GM12878 (cell line): ENCODE data around the gene SEMA4F. TPM values are rescaled to one million over a fixed set of nuclear protein-coding genes. Genes with fewer than 3 reads are reported as not detected.
A peak's percentile ranks its signal among the peaks of the same experiment; 100 is the strongest.

ENCODE experiments used
- ATAC-seq: fragments of 200-7000 bp; cut with Tn5 transposase; 3 replicates; pipeline ENCODE4 v1.9.1; 2020; ENCODE audit warnings: mild to moderate bottlenecking, moderate library complexity
- BruUV-seq: library from RNA; stranded (reverse); fragments of 400-500 nt; replicated peaks from 2 replicates; lab custom pipeline; 2021; lab: Mats Ljungman, UMichigan
- CTCF ChIA-PET: fragments of 300-600 bp; sonication (Branson Sonifier 250); formaldehyde crosslinking; extraction: SDS; loops from one replicate; lab custom pipeline; 2021; ENCODE audit warnings: inconsistent platforms; lab: Yijun Ruan, JAX
- POLR2A ChIA-PET: fragments of 350-600 bp; formaldehyde crosslinking; extraction: SDS; loops from one replicate; lab custom pipeline; 2021; ENCODE audit warnings: inconsistent platforms; lab: Charles Lee
- RAD21 ChIA-PET: fragments of 300-600 bp; sonication (Branson Sonifier 250); formaldehyde crosslinking; loops from one replicate; lab custom pipeline; 2023; ENCODE audit warnings: antibody characterized with exemption; ENCODE audit not compliant: unreplicated experiment; lab: Charles Lee
- SMC1A ChIA-PET: fragments of 300-600 bp; sonication (Branson Sonifier 250); formaldehyde crosslinking; loops from one replicate; lab custom pipeline; 2023; ENCODE audit not compliant: unreplicated experiment, uncharacterized antibody; lab: Charles Lee
- DNase-seq: peaks from one replicate; pipeline ENCODE4 v3.0.0-alpha.2; 2011; ENCODE audit warnings: low read depth, low spot score
- FAIRE-seq: peaks from 3 replicates; lab custom pipeline; 2011; peaks lifted over from hg19 to GRCh38; lab: Jason Lieb, UNC
- H2AFZ ChIP-seq: 2 replicates; pipeline ENCODE4 v1.6.0; 2011; ENCODE audit warnings: low read depth, low read length, control low read depth; ENCODE audit not compliant: control insufficient read depth
- H3K27ac ChIP-seq: 2 replicates; pipeline ENCODE4 v1.5.1; 2011; ENCODE audit warnings: control low read depth; ENCODE audit not compliant: control insufficient read depth, insufficient read depth
- H3K27me3 ChIP-seq, 2 experiments: replicated peaks in 1 of 2; 2 replicates each; pipeline versions ENCODE4 v1.6.0 to v1.6.1; 2011; ENCODE audit warnings: low read length in 1 of 2; ENCODE audit not compliant: control insufficient read depth in 2 of 2, insufficient read depth in 2 of 2
- H3K36me3 ChIP-seq, 2 experiments: 2 replicates each; pipeline ENCODE4 v1.5.1; 2011; ENCODE audit warnings: low read length in 1 of 2; ENCODE audit not compliant: control insufficient read depth in 2 of 2, insufficient read depth in 2 of 2
- H3K4me1 ChIP-seq: 2 replicates; pipeline ENCODE4 v1.6.1; 2011; ENCODE audit warnings: mild to moderate bottlenecking, low read length, moderate library complexity, mixed read lengths; ENCODE audit not compliant: control insufficient read depth, insufficient read depth
- H3K4me2 ChIP-seq: 2 replicates; pipeline ENCODE4 v1.6.0; 2011; ENCODE audit warnings: control low read depth; ENCODE audit not compliant: control insufficient read depth, insufficient read depth
- H3K4me3 ChIP-seq: fragments of 200-600 bp; sonication (generic); 2 replicates; pipeline ENCODE4 v1.5.1; 2016
- H3K79me2 ChIP-seq: 2 replicates; pipeline ENCODE4 v1.6.0; 2011; ENCODE audit warnings: low read length; ENCODE audit not compliant: control insufficient read depth, insufficient read depth
- H3K9ac ChIP-seq: 2 replicates; pipeline ENCODE4 v1.8.0; 2011; ENCODE audit warnings: low read length, control low read depth, mixed read lengths; ENCODE audit not compliant: control insufficient read depth, insufficient read depth
- H3K9me3 ChIP-seq: replicated peaks from 3 replicates; pipeline ENCODE4 v1.5.1; 2011; ENCODE audit warnings: mild to moderate bottlenecking, low read length; ENCODE audit not compliant: control insufficient read depth, insufficient read depth
- H4K20me1 ChIP-seq: 2 replicates; pipeline ENCODE4 v1.6.0; 2011; ENCODE audit not compliant: control insufficient read depth, insufficient read depth
- MEF2B ChIP-seq: fragments of 450-650 bp; IDR thresholded peaks from 2 replicates; pipeline ENCODE4 v1.6.1; 2018; ENCODE audit warnings: mild to moderate bottlenecking, moderate library complexity; ENCODE audit not compliant: partially characterized antibody, poor library complexity, severe bottlenecking
- MTA2 ChIP-seq: fragments of 450-650 bp; IDR thresholded peaks from 2 replicates; pipeline ENCODE4 v1.6.1; 2016; ENCODE audit warnings: low read depth, mild to moderate bottlenecking, moderate library complexity
- NFXL1 ChIP-seq: fragments of 450-650 bp; IDR thresholded peaks from 2 replicates; pipeline ENCODE4 v1.6.1; 2017; ENCODE audit warnings: antibody characterized with exemption, mild to moderate bottlenecking, borderline replicate concordance
- NR2F1 ChIP-seq: fragments of 450-650 bp; conservative IDR thresholded peaks from 2 replicates; pipeline ENCODE4 v1.6.1; 2017; ENCODE audit warnings: mild to moderate bottlenecking
- PAX5 ChIP-seq: IDR thresholded peaks from 2 replicates; pipeline ENCODE4 v1.6.1; 2011; ENCODE audit warnings: low read depth, low read length, borderline replicate concordance
- POLR2A ChIP-seq: IDR thresholded peaks from 2 replicates; pipeline ENCODE4 v1.6.1; 2011; ENCODE audit warnings: low read depth, mild to moderate bottlenecking, low read length
- RB1 ChIP-seq: fragments of 450-650 bp; formaldehyde crosslinking; IDR thresholded peaks from 2 replicates; pipeline ENCODE4 v1.6.1; 2017; ENCODE audit warnings: mild to moderate bottlenecking, borderline replicate concordance
- RBBP5 ChIP-seq: fragments of 200-600 bp; sonication (generic); conservative IDR thresholded peaks from 2 replicates; pipeline ENCODE4 v1.6.1; 2016
- STAT1 ChIP-seq: fragments of 450-650 bp; conservative IDR thresholded peaks from 2 replicates; pipeline ENCODE4 v1.6.1; 2014; ENCODE audit warnings: antibody characterized with exemption, mild to moderate bottlenecking
- TARDBP ChIP-seq: IDR thresholded peaks from 2 replicates; pipeline ENCODE4 v1.6.1; 2016; ENCODE audit warnings: borderline replicate concordance
- ZNF217 ChIP-seq: fragments of 450-650 bp; IDR thresholded peaks from 2 replicates; pipeline ENCODE4 v1.6.1; 2017; ENCODE audit warnings: antibody characterized with exemption, mild to moderate bottlenecking
- WGBS: methylation state at CpG from one replicate; pipeline ENCODE4 v1.1.6; 2016; ENCODE audit warnings: low lambda C conversion rate; ENCODE audit not compliant: insufficient replicate concordance, insufficient coverage; ENCODE audit errors: missing lambda C conversion rate; 5-methylcytosine and 5-hydroxymethylcytosine counted together
- in situ Hi-C: fragments of 300-500 bp; cut with MboI; formaldehyde crosslinking; loops from 9 replicates; pipeline ENCODE4 v1.14.3; 2018; ENCODE audit warnings: mixed read lengths
- intact Hi-C: fragments of 100-400 bp; cut with micrococcal nuclease; formaldehyde crosslinking; loops from one replicate; pipeline ENCODE4 v1.14.2; 2022; ENCODE audit not compliant: unreplicated experiment
- polyA plus RNA-seq, 11 experiments: library from polyadenylated mRNA; depleted of rRNA in 4 of 11; unstranded in 6 of 11; stranded (reverse) in 5 of 11; fragments of >200 nt; fragmentation: Nextera tagmentation in 4 of 11; fragmentation: Illumina TruSeq in 1 of 11; extraction: Ambion mirVana in 4 of 11; extraction: Trizol in 1 of 11; gene quantifications; 1 replicate in 1 of 11; 2 replicates in 10 of 11; pipeline versions ENCODE4 v1.2.1 to v1.2.3, GENCODE V29; 2011 to 2016; ENCODE audit warnings: inconsistent platforms in 2 of 11, missing spikeins in 2 of 11, low read depth in 1 of 11
- total RNA-seq, 4 experiments: library from RNA; depleted of rRNA in 3 of 4; stranded (reverse); fragments of >200 nt in 3 of 4; fragmentation: Illumina TruSeq in 1 of 4; extraction: Trizol in 1 of 4; gene quantifications; 2 replicates each; pipeline versions ENCODE4 v1.2.1 to v1.2.3, GENCODE V29; 2013 to 2021
- TF ChIP-seq, protein P1 (sequence below): IDR thresholded peaks from 2 replicates; pipeline ENCODE4 v1.6.1; 2012; ENCODE audit warnings: improper control_type of control experiment, low read depth, low read length; ENCODE audit not compliant: insufficient replicate concordance

SEMA4F gene
- total and polyA plus RNA-seq, 10 of the 15 experiments (the other 5 are each of a cell fraction or from before 2014, with no cell fraction given), result 0.26 to 3.0 (median 2.1) TPM

DNA sequence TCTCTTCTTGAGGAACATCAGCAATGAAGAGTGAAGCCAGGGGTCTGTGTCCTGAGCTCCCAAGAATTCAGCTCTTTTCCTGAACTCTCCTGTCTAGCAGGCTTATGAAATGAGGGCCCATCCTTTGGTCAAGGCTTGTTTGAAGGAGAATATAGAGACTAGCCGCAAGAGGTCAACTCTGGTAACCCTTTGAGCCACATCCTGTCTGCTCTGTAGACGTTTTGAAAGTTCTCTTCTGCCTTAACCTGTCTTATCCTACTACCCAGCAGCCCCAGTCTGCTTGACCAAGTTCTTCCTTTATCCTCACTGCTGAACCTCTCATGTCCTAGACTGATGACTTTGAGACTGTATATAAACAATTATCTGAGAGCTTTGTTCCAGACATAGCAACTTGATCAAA, 5.4 kb downstream of the SEMA4F start:
- SMC1A ChIA-PET, result no interaction called here
- WGBS, result 53% methylated on average over 2 of the region's 2 CpGs
- FAIRE-seq, result no peak
- intact Hi-C loops, result no loop called here
- TF ChIP-seq NR2F1 (peak; percentile 84), MTA2 (no peak)
- Histone ChIP-seq H3K9me3 (no peaks in the 10 kb centered on the region), H3K4me1 (peaks cover 6% of the 10 kb centered on the region), H3K27me3 (no peaks in the 10 kb centered on the region), H3K27ac (no peak overlapping the region), H3K9ac (no peak overlapping the region), H3K4me3 (no peak overlapping the region), H4K20me1 (no peaks in the 10 kb centered on the region), H3K36me3 (no peaks in the 10 kb centered on the region), H3K79me2 (no peaks in the 10 kb centered on the region), H3K4me2 (no peak overlapping the region), H2AFZ (no peak overlapping the region)
- RAD21 ChIA-PET, result no interaction called here
- POLR2A ChIA-PET, result interaction anchor here (0.7 kb wide), 1 partner anchor 9 kb away, joined by 4 read pairs; no protein-coding TSS in a partner anchor
- BruUV-seq, result no TSS peak
- ATAC-seq, result no peak
- CTCF ChIA-PET, result no interaction called here
- DNase-seq, result no peak
- in situ Hi-C loops, result no loop called here

DNA sequence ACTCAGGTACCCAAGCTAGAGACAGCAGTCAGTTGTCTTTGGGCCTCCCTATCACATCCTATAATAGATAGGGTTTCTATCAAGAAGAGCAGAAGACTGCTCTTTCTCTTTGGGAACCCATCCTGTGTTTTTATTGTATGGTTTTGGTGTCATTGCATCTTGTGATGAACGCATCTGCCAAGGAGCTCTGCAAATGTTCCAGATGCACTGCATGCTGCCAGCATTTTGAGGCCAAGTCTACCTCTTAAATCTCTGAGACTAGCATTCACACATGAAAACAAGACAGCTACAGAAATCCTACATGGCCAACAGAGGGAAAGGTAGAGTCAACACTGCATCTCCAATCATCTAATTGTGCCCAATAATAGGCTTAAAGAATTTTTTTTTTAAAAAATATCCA, 14.0 kb downstream of the SEMA4F start:
- Histone ChIP-seq H3K27me3 (no peaks in the 10 kb centered on the region), H3K9me3 (no peaks in the 10 kb centered on the region), H3K9ac (no peak overlapping the region), H3K36me3 (no peaks in the 10 kb centered on the region), H3K4me2 (no peak overlapping the region), H3K4me3 (no peak overlapping the region), H3K27ac (no peak overlapping the region), H3K79me2 (no peaks in the 10 kb centered on the region), H4K20me1 (no peaks in the 10 kb centered on the region), H3K4me1 (no peaks in the 10 kb centered on the region), H2AFZ (no peak overlapping the region)
- intact Hi-C loops (no loop called here), in situ Hi-C loops (no loop called here)
- no peak for DNase-seq
- SMC1A ChIA-PET, result interaction anchor here (0.7 kb wide), 1 partner anchor 14 kb away, joined by 3 read pairs; the partner anchor contains the start of gene SEMA4F
- RAD21 ChIA-PET, result interaction anchor here (1.3 kb wide), 1 partner anchor 79 kb away, joined by 3 read pairs; no protein-coding TSS in a partner anchor
- BruUV-seq, result no TSS peak
- CTCF ChIA-PET, result no interaction called here
- POLR2A ChIA-PET, result interaction anchor here (1.2 kb wide), 1 partner anchor 8 kb away, joined by 4 read pairs; no protein-coding TSS in a partner anchor
- no peak for ATAC-seq
- 91% methylated on average over 1 of the region's 1 CpG for WGBS
- peak; percentile 35 for FAIRE-seq
- no peak for TF ChIP-seq PAX5
- TF ChIP-seq MEF2B, result no peak
- TF ChIP-seq STAT1, result no peak
- TF ChIP-seq POLR2A, result no peak
- no peak for TF ChIP-seq ZNF217
- TF ChIP-seq RB1, result no peak
- TF ChIP-seq NFXL1, result no peak
- no peak for TF ChIP-seq RBBP5
- no peak for TF ChIP-seq TARDBP
- TF ChIP-seq, protein P1, sequence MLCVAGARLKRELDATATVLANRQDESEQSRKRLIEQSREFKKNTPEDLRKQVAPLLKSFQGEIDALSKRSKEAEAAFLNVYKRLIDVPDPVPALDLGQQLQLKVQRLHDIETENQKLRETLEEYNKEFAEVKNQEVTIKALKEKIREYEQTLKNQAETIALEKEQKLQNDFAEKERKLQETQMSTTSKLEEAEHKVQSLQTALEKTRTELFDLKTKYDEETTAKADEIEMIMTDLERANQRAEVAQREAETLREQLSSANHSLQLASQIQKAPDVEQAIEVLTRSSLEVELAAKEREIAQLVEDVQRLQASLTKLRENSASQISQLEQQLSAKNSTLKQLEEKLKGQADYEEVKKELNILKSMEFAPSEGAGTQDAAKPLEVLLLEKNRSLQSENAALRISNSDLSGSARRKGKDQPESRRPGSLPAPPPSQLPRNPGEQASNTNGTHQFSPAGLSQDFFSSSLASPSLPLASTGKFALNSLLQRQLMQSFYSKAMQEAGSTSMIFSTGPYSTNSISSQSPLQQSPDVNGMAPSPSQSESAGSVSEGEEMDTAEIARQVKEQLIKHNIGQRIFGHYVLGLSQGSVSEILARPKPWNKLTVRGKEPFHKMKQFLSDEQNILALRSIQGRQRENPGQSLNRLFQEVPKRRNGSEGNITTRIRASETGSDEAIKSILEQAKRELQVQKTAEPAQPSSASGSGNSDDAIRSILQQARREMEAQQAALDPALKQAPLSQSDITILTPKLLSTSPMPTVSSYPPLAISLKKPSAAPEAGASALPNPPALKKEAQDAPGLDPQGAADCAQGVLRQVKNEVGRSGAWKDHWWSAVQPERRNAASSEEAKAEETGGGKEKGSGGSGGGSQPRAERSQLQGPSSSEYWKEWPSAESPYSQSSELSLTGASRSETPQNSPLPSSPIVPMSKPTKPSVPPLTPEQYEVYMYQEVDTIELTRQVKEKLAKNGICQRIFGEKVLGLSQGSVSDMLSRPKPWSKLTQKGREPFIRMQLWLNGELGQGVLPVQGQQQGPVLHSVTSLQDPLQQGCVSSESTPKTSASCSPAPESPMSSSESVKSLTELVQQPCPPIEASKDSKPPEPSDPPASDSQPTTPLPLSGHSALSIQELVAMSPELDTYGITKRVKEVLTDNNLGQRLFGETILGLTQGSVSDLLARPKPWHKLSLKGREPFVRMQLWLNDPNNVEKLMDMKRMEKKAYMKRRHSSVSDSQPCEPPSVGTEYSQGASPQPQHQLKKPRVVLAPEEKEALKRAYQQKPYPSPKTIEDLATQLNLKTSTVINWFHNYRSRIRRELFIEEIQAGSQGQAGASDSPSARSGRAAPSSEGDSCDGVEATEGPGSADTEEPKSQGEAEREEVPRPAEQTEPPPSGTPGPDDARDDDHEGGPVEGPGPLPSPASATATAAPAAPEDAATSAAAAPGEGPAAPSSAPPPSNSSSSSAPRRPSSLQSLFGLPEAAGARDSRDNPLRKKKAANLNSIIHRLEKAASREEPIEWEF, result no peak
